ENCODE data around the gene IQGAP2.

The IQGAP2 gene

GRCh38 chr5:76479281-76479680 is 76.2 kb downstream of the IQGAP2 start:
- no peak for DNase-seq

GRCh38 chr5:76479973-76480667 is 77.0 kb downstream of the IQGAP2 start:
- no peak for DNase-seq

- no peak for DNase-seq
Measured at GRCh38 chr5:76482984-76483383, 79.9 kb downstream of the IQGAP2 start.

- no peak for DNase-seq
Measured at GRCh38 chr5:76483433-76483832, 80.3 kb downstream of the IQGAP2 start.

- DNase-seq: no peak
Measured at GRCh38 chr5:76483881-76484280, 80.8 kb downstream of the IQGAP2 start.

- DNase-seq: no peak
Measured at GRCh38 chr5:76485511-76485910, 82.4 kb downstream of the IQGAP2 start.

GRCh38 chr5:76487386-76487785 is 84.3 kb downstream of the IQGAP2 start:
- DNase-seq: no peak

- DNase-seq: no peak
Measured at GRCh38 chr5:76487821-76488220, 84.7 kb downstream of the IQGAP2 start.

GRCh38 chr5:76488969-76489368 is 85.9 kb downstream of the IQGAP2 start:
- DNase-seq: no peak

- DNase-seq: no peak
Measured at GRCh38 chr5:76489877-76490688, 87.0 kb downstream of the IQGAP2 start.

GRCh38 chr5:76490960-76491359 is 87.9 kb downstream of the IQGAP2 start:
- no peak for DNase-seq

- DNase-seq: no peak
Measured at GRCh38 chr5:76492819-76493189, 89.7 kb downstream of the IQGAP2 start.

GRCh38 chr5:76493190-76493837 is 90.2 kb downstream of the IQGAP2 start:
- DNase-seq: no peak

- no peak for DNase-seq
Measured at GRCh38 chr5:76494201-76494600, 91.1 kb downstream of the IQGAP2 start.

GRCh38 chr5:76495870-76496269 is 92.8 kb downstream of the IQGAP2 start:
- DNase-seq: no peak

GRCh38 chr5:76497065-76497460 is 94.0 kb downstream of the IQGAP2 start:
- no peak for DNase-seq

GRCh38 chr5:76497986-76498717 is 95.1 kb downstream of the IQGAP2 start:
- no peak for DNase-seq

- no peak for DNase-seq
Measured at GRCh38 chr5:76499507-76500161, 96.5 kb downstream of the IQGAP2 start.

- no peak for DNase-seq
Measured at GRCh38 chr5:76500633-76501393, 97.7 kb downstream of the IQGAP2 start.

- DNase-seq: no peak
Measured at GRCh38 chr5:76503929-76504328, 100.8 kb downstream of the IQGAP2 start.

- DNase-seq: no peak
Measured at GRCh38 chr5:76504901-76505564, 101.9 kb downstream of the IQGAP2 start.
